HG02623 (cell line): ENCODE data around the gene BBC3.
"Not testable (repeated sequence)": the region's sequence is repeated elsewhere in the genome, so short reads cannot be mapped to it uniquely, and the experiment has no call there.

Experiments used
- ATAC-seq: cut with Tn5 transposase; IDR thresholded peaks from one replicate; pipeline ENCODE4 v1.9.1; 2021; ENCODE audit warnings: moderate library complexity; ENCODE audit not compliant: unreplicated experiment

Gene BBC3

GRCh38 chr19:47258895-47259555 is 28.0 kb upstream of the BBC3 start:
- no peak for ATAC-seq

GRCh38 chr19:47258434-47258833 is 27.4 kb upstream of the BBC3 start:
- ATAC-seq = no peak

GRCh38 chr19:47257411-47258169 is 26.6 kb upstream of the BBC3 start:
- ATAC-seq = no peak

DNA sequence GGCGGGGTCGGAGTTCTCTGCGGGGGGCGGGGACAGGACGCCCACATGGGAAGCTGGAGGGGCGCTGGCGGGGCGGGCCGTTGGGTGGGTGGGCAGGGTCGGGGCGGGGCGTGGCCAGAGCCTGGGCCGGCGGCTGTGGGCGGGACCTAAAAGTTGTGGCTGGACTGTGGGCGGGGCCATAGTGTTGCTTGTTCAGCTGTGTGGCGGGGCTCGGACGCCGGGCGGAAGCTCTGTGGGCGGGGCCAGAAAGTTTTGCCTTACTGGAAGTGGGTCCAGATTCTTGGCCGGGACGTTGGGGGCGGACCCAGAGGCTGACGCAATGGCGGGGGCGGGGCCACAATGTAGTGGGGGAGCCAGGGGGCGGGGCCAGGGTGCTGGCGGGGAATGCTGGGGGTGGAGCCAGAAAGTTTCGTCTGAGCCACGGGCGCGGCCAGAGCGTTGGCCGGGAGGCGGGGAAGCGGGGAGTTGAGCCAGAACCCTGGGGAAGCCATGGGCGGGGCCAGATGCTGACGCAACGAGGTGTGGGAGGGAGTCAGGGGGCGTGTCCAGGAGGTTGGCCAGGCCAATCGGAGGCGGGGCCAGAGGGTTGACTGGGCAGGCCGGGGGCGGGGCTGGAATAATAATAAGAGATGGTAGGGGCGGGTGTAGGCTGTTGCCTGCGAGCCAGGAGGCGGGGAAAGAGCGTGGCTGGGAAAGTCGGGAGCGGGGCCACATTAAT is 25.9 kb upstream of the BBC3 start:
- ATAC-seq = peak; percentile 64

DNA sequence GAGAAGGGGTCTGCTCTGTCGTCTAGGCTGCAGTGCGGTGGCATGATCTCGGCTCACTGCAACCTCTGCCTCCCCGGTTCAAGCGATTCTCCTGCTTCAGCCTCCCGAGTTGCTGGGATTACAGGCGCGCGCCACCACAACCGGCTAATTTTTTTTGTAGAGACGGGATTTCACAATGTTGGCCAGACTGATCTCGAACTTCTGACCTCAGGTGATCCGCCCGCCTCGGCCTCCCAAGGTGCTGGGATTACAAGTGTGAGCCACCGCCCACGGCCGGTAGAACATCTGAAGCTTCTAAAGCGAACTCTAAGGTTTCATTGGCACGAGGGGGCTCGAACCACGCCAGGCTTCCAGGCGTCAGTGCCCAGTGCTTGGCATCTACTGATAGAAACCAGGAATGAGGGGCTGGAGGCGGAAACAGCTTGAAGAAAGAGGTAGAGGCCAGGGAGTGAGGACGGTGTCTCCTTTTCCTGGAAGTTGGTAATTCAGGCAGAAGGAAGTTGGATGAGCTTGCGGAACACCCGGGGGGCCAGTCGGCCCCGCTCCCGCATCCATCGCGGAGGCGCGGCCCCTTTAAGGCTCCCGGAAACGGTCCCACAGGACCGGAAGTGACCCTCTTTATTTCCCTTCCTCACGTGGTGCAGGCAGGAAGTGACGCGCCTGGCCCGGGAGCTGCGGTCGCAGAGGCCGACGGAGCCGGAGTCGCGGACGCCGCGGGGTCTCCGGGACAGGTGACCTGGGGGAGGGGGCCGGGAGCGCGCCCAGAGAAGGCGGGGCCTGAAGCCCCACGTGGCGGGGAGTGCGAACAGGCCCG is 25.1 kb upstream of the BBC3 start, which contains the start of gene CCDC9:
Gene CCDC9 (plus strand): TSS at position 647 of the 814 bp plus-strand sequence. CDS start 1,876 bp downstream, outside the sequence.
- peak; percentile 40 for ATAC-seq

DNA sequence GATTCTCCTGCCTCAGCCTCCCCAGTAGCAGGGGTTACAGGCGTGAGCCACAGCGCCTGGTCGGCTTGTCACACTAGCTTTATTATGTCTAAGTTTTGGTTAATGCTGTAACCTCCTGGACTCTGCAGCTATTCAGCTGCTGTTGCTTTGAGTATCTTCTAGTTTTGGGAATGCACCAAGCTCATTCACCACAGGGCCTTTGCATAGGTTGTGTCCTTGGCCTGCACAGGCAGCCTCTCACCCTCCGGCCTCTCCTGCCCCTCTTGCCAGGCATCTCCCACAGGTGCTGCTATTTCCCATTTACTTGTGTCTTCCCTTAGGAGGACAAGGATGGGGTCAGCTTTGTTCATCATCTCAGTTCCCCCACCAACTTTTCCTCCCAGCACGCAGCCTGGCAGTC is 23.0 kb upstream of the BBC3 start:
- ATAC-seq = no peak

DNA sequence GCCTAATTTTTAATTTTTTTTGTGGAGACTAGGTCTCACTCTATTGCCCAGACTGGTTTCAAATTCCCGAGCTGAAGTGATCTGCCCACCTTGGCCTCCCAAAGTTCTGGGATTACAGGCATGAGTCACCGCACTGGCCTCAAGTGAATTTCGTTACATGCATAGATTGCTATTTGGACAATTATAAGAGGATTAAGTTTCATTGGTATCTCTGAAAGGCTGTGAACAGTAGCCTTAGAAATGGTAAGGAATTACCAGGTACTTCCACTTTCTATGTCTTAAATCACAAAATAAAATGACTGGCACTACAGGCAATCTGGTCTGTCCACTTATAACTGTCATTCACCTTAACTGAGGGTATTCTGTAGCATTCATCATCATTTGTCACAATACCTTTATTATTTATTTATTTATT is 22.5 kb upstream of the BBC3 start:
- no peak for ATAC-seq

DNA sequence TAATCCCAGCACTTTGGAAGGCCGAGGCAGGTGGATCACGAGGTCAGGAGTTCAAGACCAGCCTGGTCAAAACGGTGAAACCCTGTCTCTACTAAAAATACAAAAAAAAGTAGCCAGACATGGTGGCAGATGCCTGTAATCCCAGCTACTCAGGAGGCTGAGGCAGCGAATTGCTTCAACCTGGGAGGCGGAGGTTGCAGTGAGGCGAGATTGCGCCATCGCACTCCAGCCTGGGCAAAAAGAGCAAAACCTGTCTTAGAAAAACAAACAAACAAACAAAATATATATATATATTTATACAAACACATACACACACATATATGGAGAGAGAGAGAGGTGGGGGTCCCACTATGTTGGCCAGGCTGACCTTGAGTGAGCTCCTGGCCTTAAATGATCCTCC is 22.0 kb upstream of the BBC3 start:
- not testable (repeated sequence) for ATAC-seq

- ATAC-seq = no peak
Observed at GRCh38 chr19:47247308-47247990, 16.4 kb upstream of the BBC3 start.

- peak; percentile 56 for ATAC-seq
Observed at GRCh38 chr19:47243776-47244547, 13.0 kb upstream of the BBC3 start.

GRCh38 chr19:47243364-47243775 is 12.4 kb upstream of the BBC3 start:
- no peak for ATAC-seq

- ATAC-seq = no peak
Observed at GRCh38 chr19:47241919-47242577, 11.0 kb upstream of the BBC3 start.

GRCh38 chr19:47240996-47241918 is 10.3 kb upstream of the BBC3 start:
- no peak for ATAC-seq

DNA sequence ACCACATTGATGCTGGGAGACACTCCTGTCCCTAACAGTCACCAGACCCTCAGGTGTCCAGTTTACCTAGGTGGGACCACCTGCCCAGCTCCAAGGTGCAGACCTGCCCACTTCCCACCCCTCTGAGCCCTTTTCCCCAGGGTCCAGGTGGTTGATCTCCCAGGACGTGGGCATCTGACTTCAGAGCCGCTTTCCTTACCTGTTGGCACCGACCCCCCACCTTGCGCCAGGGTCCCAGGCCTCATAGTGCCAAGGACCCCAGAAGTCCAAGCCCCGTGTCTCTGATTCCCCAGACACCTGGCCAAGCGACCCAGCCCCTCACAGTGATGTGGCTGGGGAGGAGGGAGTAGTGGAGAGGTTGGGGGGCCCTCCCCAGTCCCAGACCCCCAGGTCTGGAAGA is 9.6 kb upstream of the BBC3 start:
- no peak for ATAC-seq

- no peak for ATAC-seq
Observed at GRCh38 chr19:47239610-47240296, 8.8 kb upstream of the BBC3 start.

DNA sequence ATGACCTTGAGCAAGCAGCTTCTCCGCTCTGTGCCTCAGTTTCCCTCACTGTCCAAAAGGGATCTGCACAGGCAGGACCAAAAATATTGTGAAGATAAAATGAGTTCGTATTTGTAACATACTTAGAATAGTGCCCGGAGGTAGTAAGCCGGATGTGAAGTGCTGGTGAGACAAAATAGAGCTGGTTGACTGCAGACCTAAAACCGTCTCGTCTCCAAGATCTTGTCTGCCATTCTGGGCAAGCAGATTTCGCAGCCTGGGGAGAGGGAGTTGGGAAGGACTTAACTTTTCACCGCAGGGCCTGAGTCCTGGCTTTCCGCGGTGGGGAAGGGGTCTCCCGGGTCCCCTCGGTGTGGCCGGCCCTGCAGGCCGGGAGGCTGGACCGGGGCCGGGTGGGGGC is 8.2 kb upstream of the BBC3 start:
- no peak for ATAC-seq

GRCh38 chr19:47236072-47236675 is 5.2 kb upstream of the BBC3 start:
- no peak for ATAC-seq
